ENCODE results near the gene TMEM165. TPM values are rescaled to one million over a fixed set of nuclear protein-coding genes. Genes with fewer than 3 reads are reported as not detected.

The TMEM165 gene
- total RNA-seq, 2 donors from 2014 or later = 90.5 to 308 TPM

DNA sequence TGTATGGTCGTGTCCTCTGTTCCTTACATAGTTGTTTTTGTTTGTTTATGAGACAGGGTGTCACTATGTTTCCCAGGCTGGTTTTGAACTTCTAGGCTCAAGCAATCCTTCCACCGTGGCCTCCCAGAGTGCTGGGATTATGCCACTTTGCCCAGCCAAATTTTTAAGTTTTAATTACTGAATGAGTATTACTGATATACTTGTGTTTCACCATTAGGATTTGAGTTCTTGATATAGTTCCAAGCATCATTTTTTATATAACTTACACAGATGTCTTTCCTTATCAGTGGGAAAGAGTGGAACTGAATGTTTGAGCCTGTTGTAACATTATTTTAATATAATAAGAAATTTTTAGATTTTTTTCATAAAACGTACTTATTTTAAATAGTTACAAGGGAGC lies 20.4 kb downstream of the TMEM165 start:
- intact Hi-C loops (cut with DNase I) = no loop called here
- WGBS, 2 donors = 63 to 73% methylated on average over 3 of the region's 3 CpGs
- no peaks in the 10 kb centered on the region for H3K9me3 ChIP-seq
- H3K27ac ChIP-seq = no peak overlapping the region
- DNase-seq (no peak), ATAC-seq (no peak)
- H3K4me1 ChIP-seq = peaks cover 5% of the 10 kb centered on the region
- peaks cover 0 to 24% of the 10 kb centered on the region in 2 donors for H3K36me3 ChIP-seq (replicated peaks in 1 of 2; ENCODE audit: insufficient read depth in 1 of 2, low read depth in 2 of 2)
- TF ChIP-seq POLR2A (IDR thresholded peaks at IDR 0.05) (no peak), CTCF (IDR thresholded peaks at IDR 0.05) (no peak)
- H3K27me3 ChIP-seq = no peaks in the 10 kb centered on the region
- H3K4me3 ChIP-seq = no peak overlapping the region

GRCh38 chr4:55424791-55425190 lies 29.0 kb downstream of the TMEM165 start:
- Histone ChIP-seq H3K9me3 (no peaks in the 10 kb centered on the region), H3K27ac (no peak overlapping the region), H3K4me3 (no peak overlapping the region), H3K27me3 (no peaks in the 10 kb centered on the region), H3K36me3 (replicated peaks in 1 of 2; ENCODE audit: insufficient read depth in 1 of 2, low read depth in 2 of 2) (peaks cover 7 to 34% of the 10 kb centered on the region in 2 donors), H3K4me1 (peaks cover 8% of the 10 kb centered on the region)
- DNase-seq = no peak
- TF ChIP-seq POLR2A (IDR thresholded peaks at IDR 0.05) = no peak
- no peak for TF ChIP-seq CTCF (IDR thresholded peaks at IDR 0.05)
- intact Hi-C loops (cut with DNase I) = no loop called here
- 51 to 59% methylated on average over 3 of the region's 3 CpGs for WGBS, 2 donors
- no peak for ATAC-seq

DNA sequence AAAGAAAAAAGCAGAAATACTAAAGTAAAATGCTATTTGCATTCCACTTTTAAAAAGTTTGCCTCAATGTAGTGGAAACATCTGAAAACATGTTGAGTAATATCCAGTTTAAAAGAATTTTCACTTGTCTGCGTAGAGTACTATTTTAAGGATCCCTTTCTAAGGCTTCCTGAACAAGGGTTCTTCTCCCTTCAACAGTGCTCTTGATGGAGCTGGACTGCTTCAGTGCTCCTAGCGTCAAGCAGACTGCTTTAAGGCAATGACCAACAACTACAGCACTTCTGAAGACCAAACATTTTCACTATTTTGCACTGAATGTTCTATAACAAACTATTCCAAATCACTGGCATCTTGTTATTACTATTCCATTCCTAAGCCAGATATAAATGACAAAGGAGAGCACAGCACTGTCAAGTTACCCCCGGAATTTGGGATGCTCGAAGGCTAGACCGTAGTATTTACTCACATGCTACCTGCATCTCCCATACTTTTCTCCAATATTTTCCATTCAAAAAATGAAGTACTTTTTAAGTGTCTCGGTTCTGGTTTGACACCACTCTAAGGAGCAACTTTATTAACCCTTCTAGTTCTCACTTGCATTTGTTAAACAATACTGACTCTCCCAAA lies 36.1 kb downstream of the TMEM165 start:
- 80 to 84% methylated on average over 6 of the region's 6 CpGs for WGBS, 2 donors
- no peak overlapping the region for H3K27ac ChIP-seq
- ATAC-seq (no peak), DNase-seq (no peak)
- H3K9me3 ChIP-seq = no peaks in the 10 kb centered on the region
- intact Hi-C loops (cut with DNase I) = no loop called here
- H3K4me1 ChIP-seq = peaks cover 4% of the 10 kb centered on the region
- TF ChIP-seq POLR2A (IDR thresholded peaks at IDR 0.05) = no peak
- no peak for TF ChIP-seq CTCF (IDR thresholded peaks at IDR 0.05)
- peaks cover 0 to 12% of the 10 kb centered on the region in 2 donors for H3K36me3 ChIP-seq (replicated peaks in 1 of 2; ENCODE audit: insufficient read depth in 1 of 2, low read depth in 2 of 2)
- no peak overlapping the region for H3K4me3 ChIP-seq
- H3K27me3 ChIP-seq = no peaks in the 10 kb centered on the region

DNA sequence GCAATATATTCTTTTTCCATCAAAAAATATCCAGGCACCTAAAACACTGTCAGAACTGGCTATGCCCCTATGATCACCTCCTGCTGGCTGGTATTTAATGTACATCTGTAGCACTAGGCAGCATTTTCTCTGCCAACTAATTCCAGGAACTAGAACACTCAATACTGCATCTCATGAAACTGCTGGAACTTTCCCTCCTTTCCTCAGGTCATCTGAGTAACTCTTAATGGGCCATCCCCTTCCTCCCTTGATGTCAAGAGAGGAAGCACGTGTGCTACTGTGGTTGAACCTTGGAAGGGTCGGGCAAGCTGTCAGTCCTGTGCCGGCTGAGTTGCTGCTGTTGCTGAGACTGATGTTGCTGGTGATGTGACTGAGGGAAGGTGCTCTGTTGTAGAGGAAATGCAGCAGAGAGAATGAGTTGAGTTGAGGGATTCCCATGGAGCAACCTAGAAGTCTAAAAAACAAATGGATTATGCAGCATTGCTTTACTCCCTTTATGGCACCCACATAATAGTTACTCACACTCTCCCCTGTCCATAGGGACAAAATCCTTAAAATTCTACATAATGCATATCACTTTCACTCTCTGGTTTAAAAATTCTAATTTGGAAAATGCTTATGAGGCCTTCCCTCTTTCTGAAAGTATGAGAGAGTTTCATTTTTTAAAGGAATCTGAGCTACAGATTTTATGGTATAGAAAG lies 39.5 kb downstream of the TMEM165 start:
- no peaks in the 10 kb centered on the region for H3K9me3 ChIP-seq
- intact Hi-C loops (cut with DNase I) = no loop called here
- DNase-seq (no peak), ATAC-seq (no peak)
- H3K4me1 ChIP-seq = peaks cover 29% of the 10 kb centered on the region
- no peak overlapping the region for H3K4me3 ChIP-seq
- 38 to 41% methylated on average over 3 of the region's 3 CpGs for WGBS, 2 donors
- peak overlapping the region in 1 of 4 donors; percentile 16 for H3K27ac ChIP-seq
- peaks cover 0 to 5% of the 10 kb centered on the region in 2 donors for H3K36me3 ChIP-seq (replicated peaks in 1 of 2; ENCODE audit: insufficient read depth in 1 of 2, low read depth in 2 of 2)
- no peaks in the 10 kb centered on the region for H3K27me3 ChIP-seq
- no peak for TF ChIP-seq POLR2A (IDR thresholded peaks at IDR 0.05)
- peak in 4 of 7 experiments; percentile 27 to 34 (median 28) for TF ChIP-seq CTCF (IDR thresholded peaks at IDR 0.05)

All from body of pancreas (tissue), 4 donors.